Measurements from ENCODE around the gene SH3TC1.
A peak's percentile ranks its signal among the peaks of the same experiment; 100 is the strongest.

The SH3TC1 gene

DNA sequence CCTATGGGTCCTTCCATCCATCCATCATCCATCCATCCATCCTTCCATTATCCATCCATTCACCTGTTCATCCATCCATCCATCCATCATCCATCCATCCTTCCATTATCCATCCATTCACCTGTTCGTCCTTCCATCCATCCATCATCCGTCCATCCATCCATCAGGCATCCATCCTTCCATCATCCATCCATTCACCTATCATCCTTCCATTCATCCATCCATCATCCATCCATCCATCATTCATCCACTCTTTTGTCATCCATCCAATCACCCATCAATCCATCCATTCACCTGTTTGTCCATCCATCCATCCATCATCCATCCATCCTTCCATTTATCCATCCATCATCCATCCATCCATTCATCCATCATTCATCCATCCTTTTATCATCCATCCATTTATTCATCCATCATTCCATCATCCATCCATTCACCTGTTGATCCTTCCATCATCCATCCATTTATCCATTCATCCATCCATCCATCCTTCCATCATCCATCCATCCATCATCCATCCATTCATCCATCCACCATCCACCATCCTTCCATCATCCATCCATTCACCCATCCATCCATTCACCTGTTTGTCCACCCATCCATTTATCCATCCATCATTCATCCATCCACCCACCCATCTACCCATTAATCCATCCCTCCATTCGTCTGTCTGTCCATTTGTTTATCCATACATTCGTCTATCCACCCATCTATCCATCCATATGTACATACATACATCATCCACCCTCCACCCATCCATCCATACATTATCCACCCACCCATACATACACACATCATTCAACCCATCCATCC lies 34.8 kb downstream of the SH3TC1 start:
- no peak for DNase-seq

DNA sequence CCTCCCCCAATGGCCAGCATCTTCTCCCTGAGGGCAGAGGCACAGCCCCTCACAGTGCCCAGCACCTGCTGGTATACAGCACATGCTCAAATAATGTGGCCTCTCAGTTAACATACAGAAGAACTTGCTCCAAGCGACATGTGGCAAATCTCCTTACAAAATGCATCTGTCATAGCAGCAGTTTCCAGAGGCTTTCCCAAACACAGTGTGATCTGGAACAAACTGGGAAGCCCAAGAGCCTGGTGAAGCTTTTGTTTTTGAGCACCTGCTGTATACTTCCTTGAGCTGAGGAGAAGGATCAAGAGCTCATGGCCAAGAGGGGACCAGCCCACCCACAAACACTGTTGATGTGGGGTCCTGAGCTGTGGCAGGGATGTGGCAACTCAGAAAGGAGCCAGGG lies 35.6 kb downstream of the SH3TC1 start:
- no peak for DNase-seq

DNA sequence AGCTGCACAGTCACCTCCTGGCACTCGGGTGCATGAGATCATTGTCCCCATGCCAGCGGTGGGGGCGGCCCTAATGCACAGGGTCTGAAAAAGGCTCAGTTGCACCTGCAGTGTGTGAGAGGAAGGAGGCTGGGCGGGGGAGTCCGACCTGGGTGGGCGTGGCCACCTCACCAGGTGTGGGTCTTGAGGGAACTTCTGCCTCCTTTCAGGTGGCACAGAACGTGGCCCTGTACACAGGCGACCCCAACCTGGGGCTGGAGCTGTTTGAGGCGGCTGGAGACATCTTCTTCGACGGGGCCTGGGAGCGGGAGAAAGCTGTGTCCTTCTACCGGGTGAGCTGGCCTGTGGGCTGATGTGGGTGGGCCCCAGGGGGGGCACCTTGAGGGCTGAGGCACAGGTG lies 36.1 kb downstream of the SH3TC1 start:
- DNase-seq, result no peak

DNA sequence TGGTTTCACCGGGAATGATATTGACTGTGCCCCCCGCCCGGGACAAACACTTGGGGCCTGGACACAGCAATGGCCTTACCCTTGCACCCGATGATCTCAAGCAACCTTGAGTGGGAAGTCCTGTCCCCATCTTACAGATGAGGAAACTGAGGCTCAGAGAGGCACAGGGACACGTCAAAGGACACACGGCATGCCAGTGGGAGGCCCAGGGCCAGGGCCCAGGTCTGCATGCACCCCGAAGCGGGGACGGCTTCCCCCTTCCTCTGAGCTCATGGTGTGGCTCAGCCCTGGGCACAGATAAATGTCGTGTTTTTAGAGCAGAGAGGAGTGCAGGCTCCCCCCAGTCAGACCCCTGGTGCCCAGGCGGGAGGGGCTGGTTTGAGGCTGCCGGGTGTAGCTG lies 36.6 kb downstream of the SH3TC1 start:
- DNase-seq, result no peak

DNA sequence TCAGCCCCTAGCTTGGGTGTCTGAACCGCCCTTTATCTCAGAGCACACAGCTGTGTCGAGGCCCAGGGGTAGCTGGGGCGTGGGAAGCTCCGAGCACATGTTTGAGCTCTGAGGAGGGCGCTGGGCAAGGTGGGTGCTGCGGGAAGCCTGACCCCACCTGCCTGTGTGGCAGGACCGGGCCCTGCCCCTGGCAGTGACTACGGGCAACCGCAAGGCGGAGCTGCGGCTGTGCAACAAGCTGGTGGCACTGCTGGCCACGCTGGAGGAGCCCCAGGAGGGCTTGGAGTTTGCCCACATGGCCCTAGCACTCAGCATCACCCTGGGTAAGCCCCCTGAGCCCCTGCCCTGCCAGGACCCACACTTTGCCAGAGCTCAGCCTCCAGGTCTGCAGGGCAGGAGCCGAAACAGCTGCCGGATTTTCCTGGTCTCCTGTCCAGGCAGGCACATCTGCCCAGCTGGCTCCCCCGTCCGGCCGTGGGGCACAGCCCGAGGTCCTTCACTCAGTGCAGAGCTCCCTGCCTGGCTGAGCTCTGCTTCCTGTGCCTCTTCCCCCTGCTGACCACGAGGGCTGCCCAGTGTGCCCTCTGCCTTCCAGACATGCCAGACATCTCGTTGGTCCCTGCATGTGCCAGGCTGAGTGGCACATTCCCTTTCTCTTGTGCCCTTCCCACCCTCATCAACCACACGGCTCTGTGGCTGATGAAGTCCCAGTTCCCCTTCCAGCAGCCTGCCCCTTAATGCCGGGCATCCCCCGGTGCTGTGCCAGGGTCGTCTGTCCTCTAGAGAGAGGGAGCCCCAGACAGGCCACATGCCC lies 37.2 kb downstream of the SH3TC1 start:
- no peak for DNase-seq

DNA sequence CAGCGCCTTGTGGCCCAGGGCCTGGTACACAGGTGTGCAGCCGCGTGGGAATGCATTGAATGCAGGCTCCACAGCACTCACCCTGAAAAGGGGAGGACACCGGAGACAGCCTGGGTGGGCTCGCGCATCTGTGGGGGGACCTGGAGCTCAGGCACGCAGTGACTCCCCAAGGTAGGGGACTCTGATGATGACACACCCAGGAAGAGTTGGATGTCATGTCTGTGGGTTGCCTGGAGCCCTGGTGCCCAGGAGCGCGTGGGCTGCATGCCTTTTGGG lies 37.8 kb downstream of the SH3TC1 start:
- DNase-seq, result no peak

DNA sequence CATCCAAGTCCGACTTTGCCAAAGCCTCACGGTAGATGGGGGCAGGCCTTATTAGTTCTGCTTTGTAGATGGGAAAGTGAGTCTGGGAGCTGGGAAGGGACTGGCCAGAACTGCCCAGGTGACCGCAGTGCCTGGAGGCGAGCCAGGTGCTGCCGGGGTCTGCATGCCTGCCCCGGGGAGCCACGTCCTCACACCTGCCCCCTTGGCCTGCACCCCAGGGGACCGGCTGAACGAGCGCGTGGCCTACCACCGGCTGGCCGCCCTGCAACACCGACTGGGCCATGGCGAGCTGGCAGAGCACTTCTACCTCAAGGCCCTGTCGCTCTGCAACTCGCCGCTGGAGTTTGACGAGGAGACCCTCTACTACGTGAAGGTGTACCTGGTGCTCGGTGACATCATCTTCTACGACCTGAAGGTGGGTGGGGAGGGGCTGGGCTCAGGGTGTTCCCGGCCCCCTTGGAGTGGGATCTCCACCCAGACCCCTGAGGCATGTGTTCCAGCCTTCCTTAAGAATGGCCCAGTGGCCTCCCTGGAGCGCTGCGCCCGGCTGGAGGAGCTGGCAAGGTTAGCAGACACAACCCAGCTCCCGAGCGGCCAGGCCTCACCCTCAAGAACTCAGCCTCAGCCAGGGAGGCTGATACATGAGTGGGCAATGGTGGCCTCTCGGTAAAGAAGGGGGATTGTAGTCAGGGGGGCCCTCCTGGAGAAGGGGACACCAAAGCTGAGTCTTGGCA lies 38.3 kb downstream of the SH3TC1 start:
- no peak for DNase-seq

DNA sequence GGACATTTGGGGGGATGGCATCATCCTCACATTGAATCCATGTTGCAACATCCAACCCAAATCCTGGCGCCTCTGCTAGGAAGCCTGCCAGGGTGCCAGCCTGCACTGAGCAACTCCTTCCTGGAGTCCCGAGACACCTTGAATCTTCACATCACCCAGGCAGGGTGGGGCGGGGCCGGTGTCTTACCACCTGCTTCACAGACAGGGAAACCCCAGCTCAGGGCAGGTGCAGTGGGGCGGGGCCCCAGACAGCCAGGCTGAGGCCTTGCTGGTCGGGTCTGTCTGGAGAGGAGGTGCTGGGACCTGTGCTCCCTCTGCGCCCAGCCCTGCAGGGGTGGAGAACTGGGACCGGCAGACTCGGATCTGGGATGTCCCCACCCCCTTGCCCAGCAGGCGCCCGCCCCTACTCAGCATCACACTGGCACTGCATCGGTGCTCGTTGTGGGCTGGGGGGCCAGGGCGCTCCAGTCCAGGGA lies 39.0 kb downstream of the SH3TC1 start:
- DNase-seq, result no peak

DNA sequence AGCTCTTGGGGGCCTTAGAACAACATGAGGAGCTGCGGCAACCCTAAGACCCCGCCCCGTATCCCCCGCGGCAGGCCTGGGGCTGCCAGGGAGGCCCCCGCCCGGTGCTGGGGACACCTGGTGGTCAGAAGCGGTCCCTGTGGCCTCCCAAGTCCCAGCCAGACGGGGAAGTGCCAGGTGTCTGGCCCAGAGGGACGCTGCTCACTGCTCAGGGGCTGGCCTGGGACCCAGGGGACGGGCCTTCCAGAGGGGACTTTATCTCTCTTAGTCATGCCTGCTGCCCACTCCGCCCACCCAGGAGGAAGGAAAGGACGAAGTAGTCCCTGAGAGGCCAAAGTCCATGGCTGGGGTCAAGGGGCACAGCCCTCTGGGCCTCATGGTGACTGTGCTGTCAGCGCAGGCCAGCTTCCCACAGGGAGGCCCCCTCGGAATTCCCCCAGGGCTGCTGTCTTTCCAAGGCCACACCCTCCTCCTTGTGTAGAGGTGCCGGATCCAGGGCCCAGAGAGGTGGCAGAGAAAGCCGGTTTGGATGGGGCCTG lies 39.5 kb downstream of the SH3TC1 start:
- DNase-seq, result no peak

DNA sequence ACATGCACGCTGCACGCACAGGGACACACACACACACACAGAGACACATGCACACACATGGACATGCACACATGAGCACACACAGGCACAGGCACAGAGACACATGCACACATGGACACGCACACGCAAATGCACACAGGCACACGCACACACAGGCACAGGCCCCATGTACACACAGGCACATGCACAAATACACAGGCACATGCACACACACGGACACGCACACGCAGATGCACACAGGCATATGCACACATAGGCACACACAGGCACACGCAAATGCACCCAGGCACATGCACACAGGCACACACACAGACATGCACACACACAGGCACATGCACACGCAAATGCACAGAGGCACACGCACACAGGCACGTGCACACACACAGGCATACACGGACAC lies 40.1 kb downstream of the SH3TC1 start:
- DNase-seq, result no peak

DNA sequence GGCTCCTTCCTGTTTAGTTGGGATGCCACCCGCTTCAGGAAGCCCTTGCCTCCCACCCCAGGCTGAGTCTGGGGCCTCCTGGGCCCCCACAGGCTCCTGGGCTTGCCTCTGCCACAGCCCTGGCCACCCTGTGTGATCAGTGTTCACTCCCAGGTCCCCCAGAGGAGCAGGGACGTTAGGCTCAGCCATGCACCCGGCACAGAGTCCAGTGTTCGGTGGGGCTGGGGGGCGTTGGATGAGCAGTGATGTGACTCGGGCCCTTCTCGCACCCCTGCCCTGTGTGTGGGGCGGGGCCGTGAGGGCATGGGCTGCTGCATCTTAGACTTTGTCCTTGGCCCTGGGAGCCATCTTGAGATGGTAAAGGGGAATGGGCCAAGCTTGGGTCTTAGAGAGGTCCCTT lies 40.6 kb downstream of the SH3TC1 start:
- no peak for DNase-seq

DNA sequence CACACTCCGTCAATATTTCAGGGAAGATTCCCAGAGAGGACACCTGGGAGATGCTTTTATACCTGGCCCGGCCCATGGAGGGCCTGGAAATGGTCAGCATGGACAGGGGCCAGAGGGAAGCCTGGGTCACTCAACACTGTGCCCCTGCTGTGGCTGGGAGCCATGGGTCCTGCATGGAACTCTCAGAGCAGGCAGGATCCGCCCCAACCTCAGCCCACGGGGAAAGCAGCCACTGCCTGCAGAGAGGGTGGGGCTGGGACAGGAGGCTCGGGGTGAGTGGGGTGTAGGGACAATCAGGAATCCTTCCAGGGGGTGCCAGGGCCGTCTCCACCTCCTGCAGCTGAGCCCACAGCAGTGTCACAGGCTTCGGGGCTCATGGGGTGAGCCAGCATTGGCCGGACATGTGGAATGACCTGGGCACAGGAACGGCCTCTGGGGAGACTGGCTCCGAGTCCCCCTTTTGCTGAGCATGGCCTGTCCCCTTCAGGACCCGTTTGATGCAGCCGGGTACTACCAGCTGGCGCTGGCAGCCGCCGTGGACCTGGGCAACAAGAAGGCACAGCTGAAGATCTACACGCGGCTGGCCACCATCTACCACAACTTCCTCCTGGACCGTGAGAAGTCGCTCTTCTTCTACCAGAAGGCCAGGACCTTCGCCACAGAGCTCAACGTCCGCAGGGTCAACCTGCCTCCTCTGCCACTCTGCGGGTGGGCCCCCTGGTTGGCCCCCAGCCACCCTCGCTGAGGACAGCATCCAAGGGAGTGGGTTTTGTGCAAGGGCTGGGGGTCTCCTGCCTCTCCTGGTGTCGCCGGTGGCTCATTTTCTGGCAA lies 41.3 kb downstream of the SH3TC1 start:
- no peak for DNase-seq

DNA sequence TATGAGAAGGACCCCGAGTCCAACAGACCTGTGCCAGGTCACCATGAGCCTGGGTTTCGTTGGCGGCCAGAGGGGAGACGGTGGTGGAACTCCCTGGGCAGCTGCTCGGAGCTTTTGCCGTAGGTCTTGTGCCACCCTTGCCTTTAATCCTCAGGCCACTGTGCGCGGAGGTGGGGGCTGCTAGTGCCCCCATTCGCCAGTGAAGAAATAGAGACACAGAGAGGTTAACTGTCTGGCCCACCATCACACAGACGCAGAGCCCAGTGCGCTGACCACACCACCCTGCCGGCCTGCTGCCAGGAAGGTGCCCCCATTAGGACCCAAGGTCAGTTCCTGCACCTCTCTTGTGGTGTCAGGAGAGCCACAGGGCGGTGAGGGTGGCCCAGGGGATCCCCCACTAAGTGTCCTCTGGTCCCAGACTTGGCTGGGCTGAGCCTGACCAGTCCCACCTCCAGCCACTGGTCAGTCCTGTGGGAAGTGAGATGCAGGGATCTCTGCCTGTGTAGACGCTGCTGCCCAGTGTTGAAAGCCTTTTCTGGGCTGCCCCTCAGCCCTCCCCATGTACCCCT lies 42.2 kb downstream of the SH3TC1 start:
- DNase-seq, result no peak

DNA sequence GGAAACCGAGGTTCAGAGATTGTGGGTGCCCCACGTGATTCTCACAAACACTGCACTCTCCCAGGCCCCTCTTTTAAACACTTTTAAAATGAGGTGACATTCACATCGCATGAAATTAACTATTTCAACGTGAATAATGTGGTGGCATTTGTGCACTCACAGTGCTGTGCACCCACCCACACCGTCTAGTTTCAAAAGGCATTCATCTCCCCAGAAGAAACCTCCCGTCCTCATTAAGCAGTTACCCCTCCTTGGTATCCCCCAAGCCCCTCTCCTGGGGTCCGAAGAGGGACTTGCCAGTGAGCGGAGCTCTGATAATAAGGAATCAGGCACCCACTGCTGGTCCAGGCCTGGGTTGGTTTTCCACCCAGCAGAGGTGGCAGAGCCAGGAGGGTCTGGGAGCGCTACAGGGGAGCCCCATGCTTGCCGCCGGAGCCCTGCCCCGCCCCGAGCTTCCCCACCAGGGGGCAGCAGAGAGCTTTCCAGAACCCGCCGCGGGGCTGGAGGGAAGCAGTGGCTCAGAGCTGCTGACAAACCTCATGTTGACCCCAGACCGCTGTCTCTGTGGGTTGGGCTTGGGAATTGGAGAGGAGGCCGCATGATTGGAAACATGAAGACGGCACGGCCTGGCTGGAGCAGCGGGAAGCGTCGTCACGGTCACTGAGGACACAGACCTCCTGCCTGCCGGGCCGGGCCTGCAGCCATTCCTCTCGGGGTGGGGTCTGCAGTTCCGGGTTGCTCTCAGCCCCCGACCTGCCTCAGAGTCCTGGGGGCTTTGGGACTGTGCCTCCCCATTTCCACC lies 43.0 kb downstream of the SH3TC1 start:
- DNase-seq, result peak; percentile 97

DNA sequence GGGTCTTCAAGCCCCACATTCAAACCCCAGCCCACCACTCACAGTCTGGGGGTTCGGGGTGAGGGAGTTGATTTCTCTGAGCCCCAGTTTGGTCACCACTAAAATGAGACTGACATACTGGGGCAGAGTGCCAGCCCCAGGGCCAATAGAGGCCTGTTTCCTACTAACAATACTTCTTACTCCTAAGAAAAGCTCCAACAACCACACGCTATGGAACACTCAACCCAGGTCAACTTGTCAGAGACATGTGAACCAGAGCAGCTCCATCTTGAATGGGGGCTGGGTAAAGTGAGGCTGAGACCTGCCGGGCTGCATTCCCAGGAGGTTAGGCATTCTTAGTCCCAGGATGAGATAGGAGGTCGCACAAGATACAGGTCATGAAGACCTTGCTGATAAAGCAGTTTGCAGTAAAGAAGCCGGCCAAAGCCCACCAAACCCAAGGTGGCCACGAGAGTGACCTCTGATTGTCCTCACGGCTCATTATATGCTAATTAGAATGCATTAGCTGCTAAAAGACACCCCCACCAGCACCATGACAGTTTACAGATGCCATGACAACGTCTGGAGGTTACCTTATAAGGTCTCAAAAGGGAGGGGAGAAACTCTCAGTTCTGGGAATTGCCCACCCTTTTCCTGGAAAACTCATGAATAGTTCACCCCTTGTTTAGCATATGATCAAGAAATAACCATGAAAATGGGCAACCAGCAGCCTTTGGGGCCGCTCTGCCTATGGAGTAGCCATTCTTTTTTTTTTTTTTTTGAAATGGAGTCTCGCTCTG lies 43.9 kb downstream of the SH3TC1 start:
- no peak for DNase-seq

DNA sequence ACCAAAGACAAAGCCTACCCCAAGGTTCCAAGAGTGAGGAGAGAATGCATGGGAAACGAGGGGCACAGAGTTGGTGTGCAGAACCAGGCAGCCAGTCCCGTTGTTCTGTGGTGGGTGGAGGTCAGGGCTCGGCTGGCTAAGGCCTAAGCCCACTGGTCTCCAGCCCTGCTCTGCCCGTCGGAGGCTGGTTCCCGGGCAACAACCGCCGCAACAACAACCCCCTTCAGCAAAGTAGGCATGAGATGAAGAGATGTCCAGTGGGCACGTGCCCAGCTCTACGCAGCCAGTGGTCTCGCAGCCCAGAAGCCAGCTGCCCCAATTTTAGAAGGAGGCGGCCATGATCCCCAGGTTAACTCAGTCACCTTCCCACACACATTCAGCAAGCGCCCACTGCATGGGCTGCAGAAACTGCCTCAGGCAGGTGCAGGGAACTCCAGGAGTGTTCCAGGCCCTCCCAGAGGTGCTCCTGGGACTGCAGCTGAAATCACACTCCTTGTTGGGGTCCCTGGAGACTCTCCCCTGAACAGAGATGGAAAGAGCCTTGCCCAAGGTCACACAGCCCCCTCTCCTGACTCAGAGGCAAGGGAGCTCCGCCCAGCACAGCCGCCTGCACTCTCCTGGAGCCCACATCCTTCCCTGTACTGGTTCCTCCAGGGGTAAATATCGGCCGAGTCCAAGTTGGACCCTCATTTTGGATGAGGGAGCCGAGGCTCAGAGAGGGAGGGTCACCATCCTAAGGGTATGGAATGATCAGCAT lies 45.1 kb downstream of the SH3TC1 start:
- DNase-seq, result no peak

DNA sequence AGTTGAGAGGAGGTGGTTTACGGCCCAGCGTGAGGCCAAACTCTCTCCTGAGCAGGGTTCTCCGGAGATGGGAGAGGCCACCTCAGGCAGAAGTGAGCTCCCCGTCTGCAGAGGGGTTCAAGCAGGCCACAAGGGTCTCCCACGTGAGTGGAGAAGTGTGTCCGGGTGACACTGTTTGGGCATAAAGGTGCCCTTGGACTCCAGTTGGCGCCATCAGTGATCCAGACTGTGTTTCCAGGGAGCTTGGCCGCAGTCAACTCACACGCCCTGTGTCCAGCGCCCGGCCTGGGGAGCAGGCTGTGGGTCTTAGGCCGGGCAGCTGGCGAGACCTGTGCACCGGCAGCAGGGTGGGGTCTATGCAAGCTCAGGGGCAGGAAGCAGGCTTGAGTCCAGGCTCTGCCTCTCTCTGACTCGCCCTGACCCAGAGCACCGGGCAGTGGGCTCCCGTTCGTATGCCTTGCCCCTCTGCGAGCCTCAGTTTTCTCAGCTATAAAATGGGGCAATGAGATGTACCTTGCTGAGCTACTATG lies 45.9 kb downstream of the SH3TC1 start:
- no peak for DNase-seq

DNA sequence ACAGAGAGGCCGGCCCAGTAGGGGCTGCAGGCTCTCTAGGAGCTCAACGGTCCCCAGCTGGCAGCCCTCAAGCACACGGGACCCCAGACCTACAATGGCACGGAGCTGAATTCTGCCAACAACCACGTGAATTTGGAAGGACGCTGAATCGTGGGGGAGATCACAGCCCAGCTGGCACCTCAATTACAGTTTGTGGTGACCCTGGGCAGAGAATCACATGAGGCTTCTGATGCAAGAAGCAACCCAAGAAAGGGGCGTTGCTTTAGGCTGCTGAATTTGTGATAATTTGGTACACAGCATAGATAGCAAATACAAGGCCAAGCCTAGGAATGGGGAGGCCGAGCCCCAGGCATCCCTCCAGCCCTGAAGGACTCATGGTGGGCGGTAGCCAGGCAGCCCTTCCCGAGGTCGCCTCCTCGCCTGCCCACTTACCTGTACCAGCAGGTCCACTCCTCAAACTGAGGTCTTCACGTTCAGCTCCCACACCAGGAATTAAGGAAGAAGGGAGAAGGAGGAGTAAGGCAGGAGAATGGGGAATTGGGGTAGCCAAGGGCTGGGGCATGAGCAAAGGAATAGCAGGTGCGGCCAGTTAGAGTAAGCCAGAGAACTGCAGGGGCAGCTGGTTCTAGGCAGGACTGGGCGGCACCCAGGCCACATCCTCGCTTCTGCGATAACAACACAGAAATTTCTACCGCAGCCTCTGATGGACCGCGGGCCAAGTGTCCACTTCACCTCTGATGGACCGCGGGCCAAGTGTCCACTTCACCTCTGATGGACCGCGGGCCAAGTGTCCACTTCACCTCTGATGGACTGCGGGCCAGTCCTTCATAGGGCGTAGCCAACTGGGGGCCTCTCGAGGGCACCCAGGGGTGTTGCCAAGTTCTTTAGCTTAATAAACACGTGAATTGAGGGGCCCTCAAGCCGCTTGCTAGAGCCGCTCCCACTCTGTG lies 47.1 kb downstream of the SH3TC1 start:
- no peak for DNase-seq

All from left hindlimb (tissue), 1 donor.